Heart left ventricle (tissue), 16 donors: ENCODE data around the gene LRP2. TPM values are rescaled to one million over a fixed set of nuclear protein-coding genes. Genes with fewer than 3 reads are reported as not detected.
"Not testable (repeated sequence)": the region's sequence is repeated elsewhere in the genome, so short reads cannot be mapped to it uniquely, and the experiment has no call there.

Experiments
- ATAC-seq, 4 donors: fragments of 200-7000 bp; cut with Tn5 transposase; one replicate each; pipeline ENCODE4 v1.9.1; 2020 to 2022; ENCODE audit warnings: moderate library complexity in 4 of 4, mild to moderate bottlenecking in 3 of 4, moderate number of reproducible peaks in 1 of 4
- DNase-seq, 5 donors: peaks; one replicate each; pipeline ENCODE4 v3.0.0-alpha.2; 2020
- H3K27ac ChIP-seq, 12 donors: fragments of 200-600 bp; sonication (generic) in 4 of 12; one replicate each; pipeline versions ENCODE4 v1.5.0 to v1.8.0; 2016 to 2022; ENCODE audit warnings: mild to moderate bottlenecking in 2 of 12
- H3K27me3 ChIP-seq, 9 donors: fragments of 200-600 bp; sonication (generic) in 2 of 9; one replicate each; pipeline versions ENCODE4 v1.5.1 to v1.8.0; 2016 to 2022; ENCODE audit warnings: mild to moderate bottlenecking in 3 of 9
- H3K36me3 ChIP-seq, 9 donors: fragments of 200-600 bp; sonication (generic) in 2 of 9; one replicate each; pipeline versions ENCODE4 v1.5.0 to v1.8.0; 2018 to 2022; ENCODE audit warnings: mild to moderate bottlenecking in 2 of 9
- H3K4me1 ChIP-seq, 12 donors: fragments of 200-600 bp; sonication (generic) in 4 of 12; one replicate each; pipeline versions ENCODE4 v1.5.0 to v1.8.0; 2016 to 2022; ENCODE audit warnings: mild to moderate bottlenecking in 3 of 12
- H3K4me3 ChIP-seq, 12 donors: fragments of 200-600 bp; sonication (generic) in 4 of 12; one replicate each; pipeline versions ENCODE4 v1.5.0 to v1.8.0; 2017 to 2022; ENCODE audit warnings: mild to moderate bottlenecking in 9 of 12, moderate library complexity in 4 of 12
- H3K9me3 ChIP-seq, 12 donors: fragments of 200-600 bp; sonication (generic) in 4 of 12; one replicate each; pipeline versions ENCODE4 v1.5.0 to v1.8.0; 2016 to 2022; ENCODE audit warnings: mild to moderate bottlenecking in 1 of 12
- POLR2A ChIP-seq, 2 donors: fragments of 450-650 bp; IDR thresholded peaks; one replicate each; pipeline ENCODE4 v1.6.1; 2017; ENCODE audit warnings: antibody characterized with exemption in 2 of 2, mild to moderate bottlenecking in 2 of 2, moderate library complexity in 2 of 2
- WGBS, 4 donors: extraction: QIAGEN DNeasy Blood & Tissue Kit in 2 of 4; methylation state at CpG; one replicate each; pipeline versions ENCODE4 v1.1.5 to v1.1.7; 2013 to 2018; 5-methylcytosine and 5-hydroxymethylcytosine counted together
- intact Hi-C, 10 donors: fragments of 100-400 bp; cut with DNase I; formaldehyde crosslinking; loops; one replicate each; pipeline versions ENCODE4 v1.11.1 to v1.14.2; 2022
- polyA plus RNA-seq, 2 donors: library from polyadenylated mRNA; stranded (reverse); fragments of 200-250 nt; gene quantifications; one replicate each; pipeline ENCODE4 v1.2.3, GENCODE V29; 2013
- total RNA-seq, 9 donors: library from RNA; depleted of rRNA in 2 of 9; stranded (reverse); fragments of >200 nt in 2 of 9; fragmentation: NEBNext Ultra II Directional in 3 of 9; extraction: Animal tissue kit (Norgen Biotek cat#: 25700) in 3 of 9; gene quantifications; one replicate each; pipeline versions ENCODE4 v1.1.0 to v1.2.4, GENCODE V29; 2016 to 2023
- TF ChIP-seq, protein P1 (sequence below), 12 donors: fragments of 200-600 bp; sonication (generic) in 4 of 12; IDR thresholded peaks; one replicate each; pipeline versions ENCODE4 v1.5.0 to v1.8.0; 2018 to 2022; ENCODE audit warnings: antibody characterized with exemption in 12 of 12, mild to moderate bottlenecking in 5 of 12
- donor health status: ischemic (EF 13 %, LVEDD 7.1; RV severe dilation, severe dysfunction).
- donor health status: healthy with polysubstance abuse.
- donor health status: DM: no; HTN: yes; CAD: no.
- donor health status: DM: no; HTN: no; CAD: no.
- donor health status: ischemic (EF 25% LVEDD 6.9; RV normal size, moderate dysfunction).
- donor health status: ischemic (EF 25% LVEDD 5.7; RV mildly dilated, moderate dysfunction).
- donor health status: healthy.
- donor health status: DM: yes; HTN: yes; CAD: no.
- donor health status: ischemic (EF 35%, LVEDD 5.7; RV mildly dilated, moderate dysfunction).
- donor health status: nonischemic (EF 11% LVEDD 7.7; RV severe dilation, severe dysfunction).
- donor health status: DM: yes; HTN: yes; CAD: no.
- donor health status: PGD.
- donor health status: ischemic (EF 29% LVEDD 5.4; RV normal size, mild dysfunction).
- donor health status: nonischemic (EF 23%, LVEDD 6.1; RV moderate dilation, normal function).

Gene LRP2
- total and polyA plus RNA-seq, 11 donors: 0.01 to 13.6 (median 0.09) TPM; not detected in 5

DNA sequence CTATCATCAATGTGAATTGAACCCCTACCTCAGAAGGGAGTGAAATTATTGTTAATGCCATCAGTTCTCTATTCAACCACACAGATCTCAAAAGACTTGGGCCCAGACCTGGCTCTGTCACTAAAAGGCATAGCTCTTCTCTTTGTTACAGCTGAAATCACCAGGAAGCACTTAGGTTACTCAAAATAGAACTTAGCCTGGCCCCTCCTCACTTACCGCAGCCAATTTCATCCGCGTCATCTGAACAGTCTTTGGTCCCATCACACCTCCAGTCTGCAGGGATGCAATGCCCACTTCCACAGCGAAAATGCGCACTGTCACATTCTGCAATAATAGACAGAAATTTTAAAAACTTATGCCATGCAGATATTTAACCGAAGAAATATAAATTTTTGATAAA lies 41.8 kb downstream of the LRP2 start:
- Histone ChIP-seq H3K4me1 (no peaks in the 10 kb centered on the region), H3K36me3 (no peaks in the 10 kb centered on the region), H3K9me3 (no peaks in the 10 kb centered on the region), H3K27me3 (peaks cover 0 to 23% (median 2%) of the 10 kb centered on the region in 9 donors), H3K4me3 (no peak overlapping the region), H3K27ac (no peak overlapping the region)
- intact Hi-C loops: no loop called here
- peak in 2 of 4 donors; percentile 18 to 48 for ATAC-seq
- TF ChIP-seq POLR2A (IDR thresholded peaks at IDR 0.05): no peak
- TF ChIP-seq, protein P1, sequence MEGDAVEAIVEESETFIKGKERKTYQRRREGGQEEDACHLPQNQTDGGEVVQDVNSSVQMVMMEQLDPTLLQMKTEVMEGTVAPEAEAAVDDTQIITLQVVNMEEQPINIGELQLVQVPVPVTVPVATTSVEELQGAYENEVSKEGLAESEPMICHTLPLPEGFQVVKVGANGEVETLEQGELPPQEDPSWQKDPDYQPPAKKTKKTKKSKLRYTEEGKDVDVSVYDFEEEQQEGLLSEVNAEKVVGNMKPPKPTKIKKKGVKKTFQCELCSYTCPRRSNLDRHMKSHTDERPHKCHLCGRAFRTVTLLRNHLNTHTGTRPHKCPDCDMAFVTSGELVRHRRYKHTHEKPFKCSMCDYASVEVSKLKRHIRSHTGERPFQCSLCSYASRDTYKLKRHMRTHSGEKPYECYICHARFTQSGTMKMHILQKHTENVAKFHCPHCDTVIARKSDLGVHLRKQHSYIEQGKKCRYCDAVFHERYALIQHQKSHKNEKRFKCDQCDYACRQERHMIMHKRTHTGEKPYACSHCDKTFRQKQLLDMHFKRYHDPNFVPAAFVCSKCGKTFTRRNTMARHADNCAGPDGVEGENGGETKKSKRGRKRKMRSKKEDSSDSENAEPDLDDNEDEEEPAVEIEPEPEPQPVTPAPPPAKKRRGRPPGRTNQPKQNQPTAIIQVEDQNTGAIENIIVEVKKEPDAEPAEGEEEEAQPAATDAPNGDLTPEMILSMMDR (IDR thresholded peaks at IDR 0.05): no peak
- no peak for DNase-seq
- 62 to 77% (median 66%) methylated on average over 6 of the region's 6 CpGs for WGBS, 4 donors

DNA sequence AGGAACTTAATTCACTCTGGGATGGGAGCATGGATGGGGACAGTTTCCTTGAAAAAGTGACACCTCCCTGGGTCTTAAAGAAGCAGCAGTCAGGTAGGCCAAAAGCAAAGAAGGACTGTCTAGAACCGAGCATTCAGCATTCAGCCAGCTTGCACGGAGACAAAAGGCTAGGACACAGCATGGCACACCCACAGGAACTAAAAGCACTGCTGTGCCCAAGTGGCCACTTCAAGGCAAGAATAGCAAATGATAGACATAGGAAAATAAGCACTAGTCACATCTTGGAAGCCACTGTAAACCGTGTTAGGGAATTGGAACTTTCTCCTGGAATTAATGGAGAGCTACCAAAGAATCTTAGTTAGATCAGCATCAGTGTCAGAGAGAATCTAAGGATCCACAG lies 47.0 kb downstream of the LRP2 start:
- TF ChIP-seq, protein P1 (IDR thresholded peaks at IDR 0.05): no peak
- no peak for TF ChIP-seq POLR2A (IDR thresholded peaks at IDR 0.05)
- Histone ChIP-seq H3K27me3 (peaks cover 0 to 13% (median 0%) of the 10 kb centered on the region in 9 donors), H3K9me3 (no peaks in the 10 kb centered on the region), H3K27ac (no peak overlapping the region), H3K4me1 (no peaks in the 10 kb centered on the region), H3K4me3 (no peak overlapping the region), H3K36me3 (no peaks in the 10 kb centered on the region)
- DNase-seq (no peak), ATAC-seq (no peak)
- WGBS, 4 donors: 68 to 80% (median 78%) methylated on average over 3 of the region's 3 CpGs
- intact Hi-C loops: no loop called here

- H3K4me3 ChIP-seq, H3K4me1 ChIP-seq, intact Hi-C loops, H3K27ac ChIP-seq, DNase-seq, ATAC-seq, H3K27me3 ChIP-seq, H3K36me3 ChIP-seq: not testable (repeated sequence)
- WGBS, 4 donors: 90 to 95% (median 91%) methylated on average over 5 of the region's 5 CpGs
- peaks cover 0 to 13% (median 0%) of the 10 kb centered on the region in 12 donors for H3K9me3 ChIP-seq
Measured at GRCh38 chr2:169308349-169308748, 54.0 kb downstream of the LRP2 start.

- H3K36me3 ChIP-seq, H3K27ac ChIP-seq, intact Hi-C loops, H3K4me1 ChIP-seq, DNase-seq, H3K4me3 ChIP-seq, ATAC-seq, H3K27me3 ChIP-seq: not testable (repeated sequence)
- WGBS, 4 donors: 87 to 93% (median 91%) methylated on average over 4 of the region's 4 CpGs
- H3K9me3 ChIP-seq: peaks cover 0 to 13% (median 0%) of the 10 kb centered on the region in 12 donors
Measured at GRCh38 chr2:169304689-169305088, 57.6 kb downstream of the LRP2 start.

- H3K9me3 ChIP-seq: peaks cover 0 to 8% (median 0%) of the 10 kb centered on the region in 12 donors
- no peak for DNase-seq
- H3K36me3 ChIP-seq: no peaks in the 10 kb centered on the region
- intact Hi-C loops: no loop called here
- H3K27ac ChIP-seq: no peak overlapping the region
- no peak for ATAC-seq
- no peaks in the 10 kb centered on the region for H3K27me3 ChIP-seq
- TF ChIP-seq, protein P1 (IDR thresholded peaks at IDR 0.05): no peak
- TF ChIP-seq POLR2A (IDR thresholded peaks at IDR 0.05): no peak
- 44 to 67% (median 48%) methylated on average over 4 of the region's 4 CpGs for WGBS, 4 donors
- no peak overlapping the region for H3K4me3 ChIP-seq
- H3K4me1 ChIP-seq: no peaks in the 10 kb centered on the region
Measured at GRCh38 chr2:169303579-169304305, 58.6 kb downstream of the LRP2 start.
